HepG2 (cell line): ENCODE data around the gene RABL6. TPM values are rescaled to one million over a fixed set of nuclear protein-coding genes. Genes with fewer than 3 reads are reported as not detected.
A peak's percentile ranks its signal among the peaks of the same experiment; 100 is the strongest.
"Not testable (repeated sequence)": the region's sequence is repeated elsewhere in the genome, so short reads cannot be mapped to it uniquely, and the experiment has no call there.

Experiments
- ATAC-seq: fragments of 200-7000 bp; cut with Tn5 transposase; 3 replicates; pipeline ENCODE4 v1.9.1; 2020; ENCODE audit warnings: mild to moderate bottlenecking, moderate library complexity
- BruUV-seq: library from RNA; stranded (reverse); fragments of 400-500 nt; replicated peaks from 2 replicates; lab custom pipeline; 2021; lab: Mats Ljungman, UMichigan
- CTCF ChIA-PET: fragments of 300-600 bp; formaldehyde crosslinking; extraction: SDS; loops from one replicate; lab custom pipeline; 2021; ENCODE audit warnings: low total read pairs, inconsistent platforms, low intra/inter-chr PET ratio; lab: Yijun Ruan, JAX
- POLR2A ChIA-PET: fragments of 350-600 bp; sonication (Branson Sonifier 250); formaldehyde crosslinking; loops from one replicate; lab custom pipeline; 2020; ENCODE audit warnings: antibody characterized with exemption, inconsistent platforms; lab: Yijun Ruan, JAX
- DNase-seq: peaks from one replicate; pipeline ENCODE4 v3.0.0-alpha.2; 2015; ENCODE audit warnings: low spot score
- FAIRE-seq: peaks from 3 replicates; lab custom pipeline; 2011; peaks lifted over from hg19 to GRCh38; lab: Jason Lieb, UNC
- H2AFZ ChIP-seq: one replicate; pipeline ENCODE4 v1.6.1; 2011; ENCODE audit warnings: low read length, inconsistent platforms
- H3K27ac ChIP-seq: fragments of 300-600 bp; 3 replicates; pipeline ENCODE4 v1.8.0; 2011; ENCODE audit warnings: mixed run types, mild to moderate bottlenecking, mixed read lengths, low read length, inconsistent platforms; ENCODE audit not compliant: insufficient read depth; ENCODE audit errors: extremely low read length
- H3K27me3 ChIP-seq, 2 experiments: fragments of 200-600 bp in 1 of 2; 2 replicates in 1 of 2; 3 replicates in 1 of 2; pipeline versions ENCODE4 v1.6.0 to v1.8.0; 2011; ENCODE audit warnings: low read length in 2 of 2, mild to moderate bottlenecking in 2 of 2, moderate library complexity in 2 of 2, inconsistent platforms in 1 of 2; ENCODE audit not compliant: insufficient read depth in 2 of 2, control insufficient read depth in 1 of 2
- H3K36me3 ChIP-seq, 2 experiments: fragments of 200-600 bp in 1 of 2; replicated peaks in 1 of 2; 2 replicates in 1 of 2; 3 replicates in 1 of 2; pipeline versions ENCODE4 v1.5.1 to v1.8.0; 2011; ENCODE audit warnings: low read length in 2 of 2, inconsistent platforms in 1 of 2; ENCODE audit not compliant: insufficient read depth in 2 of 2, control insufficient read depth in 1 of 2
- H3K4me1 ChIP-seq: 2 replicates; pipeline ENCODE4 v1.5.1; 2012; ENCODE audit warnings: low read length, inconsistent platforms; ENCODE audit not compliant: insufficient read depth
- H3K4me2 ChIP-seq: 2 replicates; pipeline ENCODE4 v1.6.0; 2011; ENCODE audit warnings: low read depth, low read length, inconsistent platforms
- H3K4me3 ChIP-seq, 3 experiments: fragments of 200-600 bp in 1 of 3; sonication (generic), shearing (Covaris generic) in 1 of 3; replicated peaks in 1 of 3; 2 replicates each; pipeline ENCODE4 v1.5.1; 2011 to 2016; ENCODE audit warnings: low read length in 3 of 3, inconsistent platforms in 2 of 3, low read depth in 2 of 3, mild to moderate bottlenecking in 2 of 3, control low read depth in 1 of 3, mixed read lengths in 1 of 3; ENCODE audit not compliant: insufficient read depth in 1 of 3
- H3K79me2 ChIP-seq: one replicate; pipeline ENCODE4 v1.6.1; 2011; ENCODE audit warnings: low read length, inconsistent platforms; ENCODE audit not compliant: insufficient read depth
- H3K9ac ChIP-seq: 2 replicates; pipeline ENCODE4 v1.6.0; 2011; ENCODE audit warnings: mild to moderate bottlenecking, low read depth, low read length, inconsistent platforms; ENCODE audit not compliant: insufficient read depth
- H3K9me3 ChIP-seq: 2 replicates; pipeline ENCODE4 v1.5.1; 2012; ENCODE audit warnings: mild to moderate bottlenecking, low read length
- H4K20me1 ChIP-seq: 2 replicates; pipeline ENCODE4 v1.6.0; 2011; ENCODE audit warnings: inconsistent platforms, mild to moderate bottlenecking, low read length, moderate library complexity; ENCODE audit not compliant: insufficient read depth
- SAP130 ChIP-seq: IDR thresholded peaks from 2 replicates; pipeline ENCODE4 v1.6.1; 2016; ENCODE audit warnings: low read depth
- ZNF776 ChIP-seq: sonication (generic); formaldehyde crosslinking; IDR thresholded peaks from 2 replicates; pipeline ENCODE4 v1.4.0; 2020; ENCODE audit warnings: mild to moderate bottlenecking, missing genetic modification reagents
- WGBS: methylation state at CpG from one replicate; pipeline ENCODE4 v1.1.6; 2017; ENCODE audit warnings: low lambda C conversion rate; 5-methylcytosine and 5-hydroxymethylcytosine counted together
- in situ Hi-C: cut with HindIII; loops from 2 replicates; pipeline ENCODE4 v1.10.0; 2017; ENCODE audit warnings: low pct_unique_long_range_greater_than_20kb; ENCODE audit not compliant: extremely low pct_ligation_motif_present
- intact Hi-C: fragments of 100-400 bp; cut with micrococcal nuclease; formaldehyde crosslinking; loops from one replicate; pipeline ENCODE4 v1.10.0; 2022; ENCODE audit not compliant: unreplicated experiment
- polyA plus RNA-seq, 8 experiments: library from polyadenylated mRNA; depleted of rRNA in 3 of 8; stranded (reverse) in 7 of 8; unstranded in 1 of 8; fragments of >200 nt; fragmentation: Illumina TruSeq in 4 of 8; extraction: Trizol in 4 of 8; gene quantifications; 2 replicates each; pipeline versions ENCODE4 v1.2.1 to v1.2.3, GENCODE V29; 2011 to 2016; ENCODE audit warnings: low read depth in 4 of 8, missing spikeins in 1 of 8, mixed read lengths in 1 of 8; ENCODE audit not compliant: insufficient read depth in 1 of 8
- total RNA-seq, 5 experiments: library from RNA; depleted of rRNA; stranded (reverse); fragments of >200 nt; fragmentation: Illumina TruSeq; extraction: Trizol; gene quantifications; 2 replicates each; pipeline ENCODE4 v1.2.3, GENCODE V29; 2016; ENCODE audit warnings: low read depth in 1 of 5
- TF ChIP-seq, protein P1 (sequence below), 2 experiments: sonication (generic) in 1 of 2; formaldehyde crosslinking in 1 of 2; IDR thresholded peaks; 2 replicates each; pipeline versions ENCODE4 v1.4.0 to v1.6.1; 2018 to 2020; ENCODE audit warnings: missing genetic modification reagents in 2 of 2, borderline replicate concordance in 1 of 2, low read depth in 1 of 2, mild to moderate bottlenecking in 1 of 2, missing biosample characterization in 1 of 2

Gene RABL6
- total and polyA plus RNA-seq, 2 of the 13 experiments (the other 11 are each of a cell fraction or from before 2014, with no cell fraction given), result 81.5 to 125 TPM

DNA sequence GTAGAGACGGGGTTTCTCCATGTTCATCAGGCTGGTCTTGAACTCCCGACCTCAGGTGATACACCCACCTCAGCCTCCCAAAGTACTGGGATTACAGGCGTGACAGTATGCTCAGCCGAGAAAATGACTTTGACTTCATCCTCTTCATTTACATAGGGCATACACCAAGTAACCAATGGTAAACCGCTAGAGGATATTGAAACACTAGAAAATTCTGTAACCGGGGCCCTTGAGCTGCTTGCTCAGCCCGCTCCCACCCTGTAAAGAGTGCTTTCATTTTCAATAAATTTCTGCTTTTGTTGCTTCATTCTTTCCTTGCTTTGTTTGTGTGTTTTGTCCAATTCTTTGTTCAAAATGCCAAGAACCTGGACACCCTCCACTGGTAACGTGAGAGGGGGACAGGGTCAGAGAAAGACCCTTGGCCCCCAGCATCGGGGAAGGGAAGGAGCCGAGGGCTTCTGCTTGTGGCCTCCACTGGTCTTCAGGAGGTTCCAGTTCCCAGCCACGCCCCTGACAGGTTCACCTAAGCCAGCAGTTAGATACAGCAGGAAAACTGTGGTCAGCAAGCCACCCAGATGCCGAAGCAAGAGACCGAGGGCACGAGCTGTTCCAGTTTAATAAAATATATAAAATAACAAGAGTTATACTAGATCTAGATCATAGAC is 41.9 kb upstream of the RABL6 start:
- not testable (repeated sequence) for FAIRE-seq

More for the DNA sequence above, 41.9 kb upstream of the RABL6 start:
- Histone ChIP-seq H3K4me1 (peaks cover 67% of the 10 kb centered on the region), H3K9ac (peak overlapping the region; percentile 29; the same call in 1 of the 2 replicates), H3K4me3 (peak overlapping the region; percentile 3 to 50 (median 37); a peak in 3 of 6 replicates), H3K4me2 (peak overlapping the region; percentile 67)
- DNase-seq, H3K36me3 ChIP-seq, H3K79me2 ChIP-seq, H3K27ac ChIP-seq, in situ Hi-C loops, H2AFZ ChIP-seq, BruUV-seq, H3K9me3 ChIP-seq, ATAC-seq, H3K27me3 ChIP-seq, intact Hi-C loops, H4K20me1 ChIP-seq: not testable (repeated sequence)
- POLR2A ChIA-PET, result interaction anchor here (0.6 kb wide), 2 partner anchors 13 to 32 kb away, joined by 3 to 4 read pairs; no protein-coding TSS in a partner anchor
- TF ChIP-seq, protein P1, sequence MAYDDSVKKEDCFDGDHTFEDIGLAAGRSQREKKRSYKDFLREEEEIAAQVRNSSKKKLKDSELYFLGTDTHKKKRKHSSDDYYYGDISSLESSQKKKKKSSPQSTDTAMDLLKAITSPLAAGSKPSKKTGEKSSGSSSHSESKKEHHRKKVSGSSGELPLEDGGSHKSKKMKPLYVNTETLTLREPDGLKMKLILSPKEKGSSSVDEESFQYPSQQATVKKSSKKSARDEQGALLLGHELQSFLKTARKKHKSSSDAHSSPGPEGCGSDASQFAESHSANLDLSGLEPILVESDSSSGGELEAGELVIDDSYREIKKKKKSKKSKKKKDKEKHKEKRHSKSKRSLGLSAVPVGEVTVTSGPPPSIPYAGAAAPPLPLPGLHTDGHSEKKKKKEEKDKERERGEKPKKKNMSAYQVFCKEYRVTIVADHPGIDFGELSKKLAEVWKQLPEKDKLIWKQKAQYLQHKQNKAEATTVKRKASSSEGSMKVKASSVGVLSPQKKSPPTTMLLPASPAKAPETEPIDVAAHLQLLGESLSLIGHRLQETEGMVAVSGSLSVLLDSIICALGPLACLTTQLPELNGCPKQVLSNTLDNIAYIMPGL (CRISPR knock-in tag; IDR thresholded peaks at IDR 0.05; ENCODE audit: borderline replicate concordance in 1 of 2, low read depth in 1 of 2), result peak in 1 of 2 experiments; percentile 25; a peak in 1 of 4 replicates
- peak; percentile 1; the same call in 1 of the 2 replicates for TF ChIP-seq SAP130 (CRISPR knock-in tag)
- TF ChIP-seq ZNF776 (CRISPR knock-in tag), result 0 out of 2 replicates have a peak, but pooled peaks have one; percentile 0
- CTCF ChIA-PET, result interaction anchor here (1.6 kb wide), 1 partner anchor 18 kb away, joined by 7 read pairs; no protein-coding TSS in a partner anchor
- WGBS, result 14% methylated on average over 14 of the region's 14 CpGs
